Measurements from ENCODE around the gene POU2F3. TPM values are rescaled to one million over a fixed set of nuclear protein-coding genes. Genes with fewer than 3 reads are reported as not detected.
A peak's percentile ranks its signal among the peaks of the same experiment; 100 is the strongest.

POU2F3 gene
- total and polyA plus RNA-seq, 2 of the 13 experiments (the other 11 are each of a cell fraction or from before 2014, with no cell fraction given) = not detected

- TF ChIP-seq AHDC1 (CRISPR knock-in tag; IDR thresholded peaks at IDR 0.05; ENCODE audit: borderline replicate concordance) (no peak), ZNF230 (CRISPR knock-in tag; IDR thresholded peaks at IDR 0.05) (no peak), PHF21A (CRISPR knock-in tag; IDR thresholded peaks at IDR 0.05) (no peak), NONO (IDR thresholded peaks at IDR 0.05) (no peak), NONO (CRISPR knock-in tag; conservative IDR thresholded peaks at IDR 0.05) (peak; percentile 33; the same call in 1 of the 2 replicates), ZNF121 (CRISPR knock-in tag; IDR thresholded peaks at IDR 0.05) (no peak), CTCF (CRISPR knock-in tag; IDR thresholded peaks at IDR 0.05) (peak; percentile 18; the same call in 1 of the 2 replicates), AGO2 (optimal IDR thresholded peaks at IDR 0.05; ENCODE audit: low read depth, low read length) (peak; percentile 82), ATF3 (CRISPR knock-in tag; IDR thresholded peaks at IDR 0.05) (no peak), AGO1 (IDR thresholded peaks at IDR 0.05; ENCODE audit: low read depth, low read length, poor library complexity, severe bottlenecking) (peak; percentile 86), ZNF484 (CRISPR knock-in tag; IDR thresholded peaks at IDR 0.05; ENCODE audit: borderline replicate concordance, low read depth) (no peak), MLLT10 (CRISPR knock-in tag; IDR thresholded peaks at IDR 0.05) (no peak)
Observed at GRCh38 chr11:120226714-120227113, 13.2 kb upstream of the POU2F3 start (continued).
